Measurements from ENCODE around the gene IRF9. TPM values are rescaled to one million over a fixed set of nuclear protein-coding genes. Genes with fewer than 3 reads are reported as not detected.

IRF9 gene, protein sequence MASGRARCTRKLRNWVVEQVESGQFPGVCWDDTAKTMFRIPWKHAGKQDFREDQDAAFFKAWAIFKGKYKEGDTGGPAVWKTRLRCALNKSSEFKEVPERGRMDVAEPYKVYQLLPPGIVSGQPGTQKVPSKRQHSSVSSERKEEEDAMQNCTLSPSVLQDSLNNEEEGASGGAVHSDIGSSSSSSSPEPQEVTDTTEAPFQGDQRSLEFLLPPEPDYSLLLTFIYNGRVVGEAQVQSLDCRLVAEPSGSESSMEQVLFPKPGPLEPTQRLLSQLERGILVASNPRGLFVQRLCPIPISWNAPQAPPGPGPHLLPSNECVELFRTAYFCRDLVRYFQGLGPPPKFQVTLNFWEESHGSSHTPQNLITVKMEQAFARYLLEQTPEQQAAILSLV
- polyA plus RNA-seq (2012; ENCODE audit: insufficient read length, low read depth) = 19.8 TPM

DNA sequence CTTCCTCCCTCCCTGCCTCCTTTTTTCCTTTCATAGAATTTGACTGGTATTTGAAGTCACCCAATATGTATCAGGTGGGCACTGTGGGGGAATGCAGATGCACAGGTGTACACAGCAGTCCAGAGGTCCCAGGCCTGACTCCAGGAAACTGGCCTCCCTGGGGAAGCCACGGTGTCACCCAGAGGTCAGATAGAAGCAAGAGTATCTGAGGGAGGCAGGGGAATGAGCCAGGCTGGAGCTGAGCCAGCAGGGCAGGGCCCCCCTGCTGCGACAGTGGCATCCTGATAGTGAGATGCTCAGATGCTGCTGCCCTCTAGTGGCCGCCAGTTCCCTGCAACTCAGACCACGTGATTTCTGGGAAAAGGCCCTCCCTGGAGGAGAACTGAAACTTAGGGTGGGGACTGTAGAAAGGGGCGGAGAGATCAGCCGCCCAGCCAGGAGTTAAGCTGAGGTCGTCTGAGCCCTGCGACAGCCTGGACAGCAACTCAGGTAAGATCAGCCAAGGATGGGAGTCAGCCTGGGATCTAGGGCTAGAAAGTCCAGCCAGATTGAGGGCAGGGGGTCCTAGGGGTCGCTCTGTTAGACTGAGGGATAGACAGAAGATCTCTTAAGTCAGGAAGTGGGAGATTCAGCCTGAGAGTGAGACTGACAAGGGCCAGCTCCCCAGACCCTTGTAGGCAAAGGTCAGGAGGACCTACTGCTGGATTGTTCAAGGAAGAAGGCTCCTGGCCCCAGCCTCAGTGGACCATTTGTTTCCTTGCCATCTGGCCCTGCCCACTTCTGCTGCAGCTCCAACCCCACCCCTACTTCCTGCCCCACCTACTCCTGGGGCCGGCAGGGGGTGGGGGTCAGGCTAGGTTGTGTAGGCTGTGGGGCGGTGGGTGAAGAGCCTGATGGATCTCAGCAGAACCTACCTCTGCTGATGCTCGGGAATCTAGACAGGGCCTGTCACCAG, at the start of gene IRF9:
Gene IRF9 (plus strand): TSS at position 416 of the 955 bp plus-strand sequence. CDS start 880 bp downstream, outside the sequence.
- TF ChIP-seq FOXP2 (optimal IDR thresholded peaks at IDR 0.05; ENCODE audit: borderline replicate concordance, extremely low read depth, extremely low read length, insufficient read depth) (peak; percentile 73), SIN3A (IDR thresholded peaks at IDR 0.05; ENCODE audit: borderline replicate concordance, insufficient read depth, low read length) (no peak), POLR2AphosphoS5 (IDR thresholded peaks at IDR 0.05; ENCODE audit: low read depth, low read length) (peak; percentile 69)

DNA sequence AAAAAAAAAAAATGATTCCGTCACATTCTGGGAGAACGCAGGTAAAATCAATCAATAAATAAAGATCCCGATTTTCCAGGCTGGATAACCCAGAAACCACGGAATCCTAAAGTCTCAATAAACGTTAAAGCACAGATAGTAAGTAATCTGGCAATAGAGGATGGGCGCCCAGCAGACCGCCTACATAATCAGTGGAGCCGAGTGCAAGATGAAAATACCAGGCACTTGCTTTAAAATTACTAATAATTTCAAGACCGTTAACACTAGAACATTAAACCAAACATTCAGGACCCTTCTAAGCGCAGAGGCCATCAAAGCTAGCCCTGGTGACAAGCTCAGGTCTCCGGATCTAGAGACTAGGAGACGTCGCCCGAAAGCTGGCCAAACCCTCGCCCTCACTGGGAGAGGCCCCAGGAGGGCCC, 47.7 kb upstream of the IRF9 start:
- TF ChIP-seq, protein P1, sequence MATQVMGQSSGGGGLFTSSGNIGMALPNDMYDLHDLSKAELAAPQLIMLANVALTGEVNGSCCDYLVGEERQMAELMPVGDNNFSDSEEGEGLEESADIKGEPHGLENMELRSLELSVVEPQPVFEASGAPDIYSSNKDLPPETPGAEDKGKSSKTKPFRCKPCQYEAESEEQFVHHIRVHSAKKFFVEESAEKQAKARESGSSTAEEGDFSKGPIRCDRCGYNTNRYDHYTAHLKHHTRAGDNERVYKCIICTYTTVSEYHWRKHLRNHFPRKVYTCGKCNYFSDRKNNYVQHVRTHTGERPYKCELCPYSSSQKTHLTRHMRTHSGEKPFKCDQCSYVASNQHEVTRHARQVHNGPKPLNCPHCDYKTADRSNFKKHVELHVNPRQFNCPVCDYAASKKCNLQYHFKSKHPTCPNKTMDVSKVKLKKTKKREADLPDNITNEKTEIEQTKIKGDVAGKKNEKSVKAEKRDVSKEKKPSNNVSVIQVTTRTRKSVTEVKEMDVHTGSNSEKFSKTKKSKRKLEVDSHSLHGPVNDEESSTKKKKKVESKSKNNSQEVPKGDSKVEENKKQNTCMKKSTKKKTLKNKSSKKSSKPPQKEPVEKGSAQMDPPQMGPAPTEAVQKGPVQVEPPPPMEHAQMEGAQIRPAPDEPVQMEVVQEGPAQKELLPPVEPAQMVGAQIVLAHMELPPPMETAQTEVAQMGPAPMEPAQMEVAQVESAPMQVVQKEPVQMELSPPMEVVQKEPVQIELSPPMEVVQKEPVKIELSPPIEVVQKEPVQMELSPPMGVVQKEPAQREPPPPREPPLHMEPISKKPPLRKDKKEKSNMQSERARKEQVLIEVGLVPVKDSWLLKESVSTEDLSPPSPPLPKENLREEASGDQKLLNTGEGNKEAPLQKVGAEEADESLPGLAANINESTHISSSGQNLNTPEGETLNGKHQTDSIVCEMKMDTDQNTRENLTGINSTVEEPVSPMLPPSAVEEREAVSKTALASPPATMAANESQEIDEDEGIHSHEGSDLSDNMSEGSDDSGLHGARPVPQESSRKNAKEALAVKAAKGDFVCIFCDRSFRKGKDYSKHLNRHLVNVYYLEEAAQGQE (IDR thresholded peaks at IDR 0.05; ENCODE audit: insufficient read depth in 1 of 2, low read depth in 2 of 2, low read length in 2 of 2) = no peak
- TF ChIP-seq TAF1 (IDR thresholded peaks at IDR 0.05; ENCODE audit: borderline replicate concordance, insufficient read depth, low read length) (no peak), FOXP2 (optimal IDR thresholded peaks at IDR 0.05; ENCODE audit: borderline replicate concordance, extremely low read depth, extremely low read length, insufficient read depth) (no peak), POLR2AphosphoS5 (IDR thresholded peaks at IDR 0.05; ENCODE audit: low read depth, low read length) (no peak), SIN3A (IDR thresholded peaks at IDR 0.05; ENCODE audit: borderline replicate concordance, insufficient read depth, low read length) (no peak)

DNA sequence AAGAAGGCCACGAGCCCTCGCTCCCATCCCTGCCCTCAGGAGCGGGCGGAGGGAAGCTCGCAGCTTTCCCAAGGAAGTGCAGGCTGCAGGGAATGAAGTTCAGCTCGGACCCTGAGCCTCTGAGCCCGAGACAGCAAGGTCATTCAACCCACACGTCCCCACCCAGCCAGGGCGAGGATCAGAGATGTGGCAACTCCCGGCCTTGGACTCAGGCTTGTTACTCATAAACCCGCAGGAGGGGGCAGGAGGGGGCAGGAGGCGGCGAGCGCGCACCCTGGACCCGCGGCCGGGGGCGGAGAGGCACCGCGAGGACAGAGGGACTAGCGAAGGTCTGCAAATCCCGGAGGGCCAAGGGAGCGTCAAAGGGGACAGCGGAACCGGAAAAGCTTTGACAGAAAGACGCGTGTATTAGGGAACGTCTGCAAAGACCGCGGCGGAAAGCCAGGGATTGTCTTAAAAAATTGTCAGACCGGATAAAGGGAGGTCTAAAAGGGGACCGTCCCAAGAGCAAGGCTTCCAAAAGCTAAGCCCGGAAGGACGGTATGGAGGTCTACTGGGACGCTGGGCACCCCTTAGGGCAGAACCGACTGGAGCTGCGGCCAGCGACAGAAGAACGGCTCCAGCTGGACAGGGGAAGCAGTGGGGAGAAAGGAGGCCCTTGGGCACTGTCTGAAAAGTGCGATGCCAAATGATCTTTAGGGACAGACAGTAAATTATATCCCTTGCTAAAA, 47.1 kb upstream of the IRF9 start:
- TF ChIP-seq TAF1 (IDR thresholded peaks at IDR 0.05; ENCODE audit: borderline replicate concordance, insufficient read depth, low read length) (peak; percentile 48; the same call in 1 of the 2 replicates), SIN3A (IDR thresholded peaks at IDR 0.05; ENCODE audit: borderline replicate concordance, insufficient read depth, low read length) (peak; percentile 64; the same call in 1 of the 2 replicates), POLR2AphosphoS5 (IDR thresholded peaks at IDR 0.05; ENCODE audit: low read depth, low read length) (peak; percentile 65), FOXP2 (optimal IDR thresholded peaks at IDR 0.05; ENCODE audit: borderline replicate concordance, extremely low read depth, extremely low read length, insufficient read depth) (no peak)
- TF ChIP-seq, protein P1 (IDR thresholded peaks at IDR 0.05; ENCODE audit: insufficient read depth in 1 of 2, low read depth in 2 of 2, low read length in 2 of 2) = no peak

DNA sequence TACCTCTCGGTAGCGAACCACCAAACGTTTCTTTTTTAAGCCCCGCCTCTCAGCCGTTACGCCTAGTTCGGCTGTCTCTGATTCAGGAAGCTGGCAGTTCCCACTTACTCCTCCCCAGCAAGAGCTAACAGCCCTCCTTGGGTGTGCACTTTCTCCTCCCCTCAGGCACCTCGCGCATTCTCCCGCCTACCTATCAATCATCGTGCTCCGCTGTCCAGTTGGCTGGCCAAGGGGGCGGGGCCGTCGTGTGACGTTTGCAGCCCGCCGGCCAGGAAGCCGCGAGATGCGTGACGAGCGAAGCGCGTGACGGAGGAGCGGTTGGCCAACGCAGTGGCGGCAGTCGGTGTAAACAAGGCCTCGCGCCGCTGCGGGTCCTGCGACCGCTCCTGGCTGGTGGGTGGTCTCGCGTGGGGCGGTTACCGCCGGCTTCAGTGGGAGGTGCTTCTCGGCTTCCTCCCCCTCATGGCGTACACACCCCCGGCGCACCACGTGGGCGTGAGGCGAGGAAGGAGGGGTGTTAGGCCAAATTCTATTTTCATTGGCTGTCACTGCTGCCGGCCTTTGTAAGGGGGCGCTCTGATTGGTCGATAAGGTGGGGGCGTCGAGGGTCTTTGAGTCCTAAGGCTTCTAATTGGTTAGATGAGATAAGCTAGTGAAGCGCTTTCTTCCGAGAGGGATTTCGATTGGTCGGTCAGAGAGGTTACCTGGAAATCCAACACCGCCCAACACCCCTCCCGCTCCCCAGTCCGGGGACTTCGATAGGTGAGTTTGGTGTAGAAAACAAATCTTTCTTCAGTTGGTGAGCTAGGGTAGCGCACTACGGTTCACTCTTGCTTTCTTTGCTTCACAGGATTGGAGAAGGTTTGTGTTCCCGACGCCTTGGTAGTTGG, 46.3 kb upstream of the IRF9 start, which contains the start of the genes DCAF11 and NRL:
Gene DCAF11 (plus strand): TSS at position 246 of the 890 bp plus-strand sequence. CDS start 818 bp downstream, outside the sequence.
Gene NRL (minus strand): TSS at position 418 of the 890 bp plus-strand sequence. CDS start 32,101 bp downstream, outside the sequence.
- TF ChIP-seq FOXP2 (optimal IDR thresholded peaks at IDR 0.05; ENCODE audit: borderline replicate concordance, extremely low read depth, extremely low read length, insufficient read depth) = peak; percentile 86
- TF ChIP-seq SIN3A (IDR thresholded peaks at IDR 0.05; ENCODE audit: borderline replicate concordance, insufficient read depth, low read length) = peak; percentile 61; the same call in 1 of the 2 replicates
- peak; percentile 38 for TF ChIP-seq POLR2AphosphoS5 (IDR thresholded peaks at IDR 0.05; ENCODE audit: low read depth, low read length)
- TF ChIP-seq TAF1 (IDR thresholded peaks at IDR 0.05; ENCODE audit: borderline replicate concordance, insufficient read depth, low read length) = no peak

DNA sequence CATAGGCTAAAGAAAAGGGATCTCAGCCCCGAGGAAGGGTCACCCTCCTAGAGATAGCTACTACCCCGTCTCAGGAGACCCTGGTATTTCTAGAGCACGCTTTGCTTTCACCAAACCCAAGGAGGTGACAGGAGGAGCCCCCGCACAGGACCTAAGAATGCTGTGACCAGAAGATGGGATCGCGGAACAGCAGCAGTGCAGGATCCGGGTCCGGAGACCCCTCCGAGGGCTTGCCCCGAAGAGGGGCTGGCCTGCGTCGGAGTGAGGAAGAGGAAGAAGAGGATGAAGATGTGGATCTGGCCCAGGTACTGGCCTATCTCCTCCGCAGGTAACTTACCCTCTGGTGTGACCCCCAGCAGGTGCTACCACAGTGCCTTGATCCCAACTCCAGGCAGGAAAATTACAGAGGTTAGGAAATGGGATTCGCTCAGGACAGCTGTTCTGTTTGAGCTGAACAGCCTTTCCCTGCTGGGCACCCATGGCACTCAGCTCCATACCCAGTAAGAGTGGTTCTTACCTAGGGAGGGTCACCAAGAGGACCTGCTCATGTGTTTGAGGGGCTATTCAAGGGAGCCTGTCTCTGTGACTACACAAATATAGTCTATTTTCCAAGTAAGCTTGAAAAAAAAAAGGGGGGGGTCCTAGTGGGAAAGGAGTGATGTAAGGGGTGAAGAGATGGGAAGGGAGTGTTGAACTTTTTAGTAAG, 45.5 kb upstream of the IRF9 start:
- TF ChIP-seq TAF1 (IDR thresholded peaks at IDR 0.05; ENCODE audit: borderline replicate concordance, insufficient read depth, low read length) = no peak
- TF ChIP-seq FOXP2 (optimal IDR thresholded peaks at IDR 0.05; ENCODE audit: borderline replicate concordance, extremely low read depth, extremely low read length, insufficient read depth) = no peak
- TF ChIP-seq SIN3A (IDR thresholded peaks at IDR 0.05; ENCODE audit: borderline replicate concordance, insufficient read depth, low read length) = no peak
- TF ChIP-seq, protein P1 (IDR thresholded peaks at IDR 0.05; ENCODE audit: insufficient read depth in 1 of 2, low read depth in 2 of 2, low read length in 2 of 2) = no peak
- TF ChIP-seq POLR2AphosphoS5 (IDR thresholded peaks at IDR 0.05; ENCODE audit: low read depth, low read length) = no peak

Data from PFSK-1 (cell line).